Ascending aorta (tissue), 2 donors: ENCODE measurements around the gene CCDC148. TPM values are rescaled to one million over a fixed set of nuclear protein-coding genes. Genes with fewer than 3 reads are reported as not detected.

ENCODE experiments used
- DNase-seq, 2 donors: peaks; one replicate each; pipeline ENCODE4 v3.0.0-alpha.2; 2019; ENCODE audit warnings: low spot score in 2 of 2
- H3K27ac ChIP-seq, 2 donors: fragments of 200-600 bp; sonication (generic); one replicate each; pipeline ENCODE4 v1.5.1; 2016 to 2017; ENCODE audit warnings: mild to moderate bottlenecking in 1 of 2
- H3K27me3 ChIP-seq: fragments of 200-600 bp; sonication (generic); one replicate; pipeline ENCODE4 v1.5.1; 2017
- H3K36me3 ChIP-seq, 2 donors: fragments of 200-600 bp; sonication (generic); one replicate each; pipeline ENCODE4 v1.5.1; 2016
- H3K4me1 ChIP-seq, 2 donors: fragments of 200-600 bp; sonication (generic); one replicate each; pipeline ENCODE4 v1.5.1; 2016 to 2017; ENCODE audit warnings: mild to moderate bottlenecking in 1 of 2
- H3K4me3 ChIP-seq, 2 donors: fragments of 200-600 bp; sonication (generic); one replicate each; pipeline ENCODE4 v1.5.1; 2016 to 2017; ENCODE audit warnings: mild to moderate bottlenecking in 1 of 2
- H3K9me3 ChIP-seq, 2 donors: fragments of 200-600 bp; sonication (generic); one replicate each; pipeline ENCODE4 v1.5.1; 2016
- CTCF ChIP-seq, 3 experiments: fragments of 200-600 bp in 2 of 3; fragments of 450-650 bp in 1 of 3; sonication (generic) in 2 of 3; IDR thresholded peaks; one replicate each; pipeline ENCODE4 v1.5.1; 2016 to 2019; ENCODE audit warnings: antibody characterized with exemption in 3 of 3, mild to moderate bottlenecking in 1 of 3, moderate library complexity in 1 of 3
- intact Hi-C: fragments of 100-400 bp; cut with DNase I; formaldehyde crosslinking; loops from one replicate; pipeline ENCODE4 v1.15.1; 2023
- total RNA-seq: library from RNA; depleted of rRNA; stranded (reverse); fragments of >200 nt; gene quantifications from one replicate; pipeline ENCODE4 v1.1.0, GENCODE V29; 2016

CCDC148 gene
- total RNA-seq, 1 donor from 2014 or later = not detected

GRCh38 chr2:158500333-158500732 is 43.8 kb upstream of the CCDC148 start:
- no peak for TF ChIP-seq CTCF (IDR thresholded peaks at IDR 0.05)
- Histone ChIP-seq H3K4me1 (no peaks in the 10 kb centered on the region), H3K27me3 (no peaks in the 10 kb centered on the region), H3K9me3 (no peaks in the 10 kb centered on the region), H3K27ac (no peak overlapping the region), H3K4me3 (no peak overlapping the region), H3K36me3 (no peaks in the 10 kb centered on the region)
- intact Hi-C loops = no loop called here
- no peak for DNase-seq

- no peaks in the 10 kb centered on the region for H3K4me1 ChIP-seq
- no peak for DNase-seq
These were observed 42.8 kb upstream of the CCDC148 start for GRCh38 chr2:158499383-158499782.

GRCh38 chr2:158498749-158499136 is 42.2 kb upstream of the CCDC148 start:
- Histone ChIP-seq H3K36me3 (no peaks in the 10 kb centered on the region), H3K27ac (no peak overlapping the region), H3K4me1 (no peaks in the 10 kb centered on the region), H3K9me3 (no peaks in the 10 kb centered on the region), H3K4me3 (no peak overlapping the region), H3K27me3 (no peaks in the 10 kb centered on the region)
- no peak for TF ChIP-seq CTCF (IDR thresholded peaks at IDR 0.05)
- DNase-seq = no peak
- intact Hi-C loops = no loop called here

More at GRCh38 chr2:158499383-158499782, 42.8 kb upstream of the CCDC148 start:
- intact Hi-C loops = no loop called here
- no peak for TF ChIP-seq CTCF (IDR thresholded peaks at IDR 0.05)
- Histone ChIP-seq H3K36me3 (no peaks in the 10 kb centered on the region), H3K27ac (no peak overlapping the region), H3K27me3 (no peaks in the 10 kb centered on the region), H3K9me3 (no peaks in the 10 kb centered on the region), H3K4me3 (no peak overlapping the region)

- H3K27me3 ChIP-seq = no peaks in the 10 kb centered on the region
- no peak overlapping the region for H3K27ac ChIP-seq
- DNase-seq = no peak
- no peaks in the 10 kb centered on the region for H3K36me3 ChIP-seq
- H3K4me3 ChIP-seq = no peak overlapping the region
- intact Hi-C loops = no loop called here
- TF ChIP-seq CTCF (IDR thresholded peaks at IDR 0.05) = no peak
- no peaks in the 10 kb centered on the region for H3K9me3 ChIP-seq
- H3K4me1 ChIP-seq = no peaks in the 10 kb centered on the region
These were observed 41.6 kb upstream of the CCDC148 start for GRCh38 chr2:158498043-158498748.

GRCh38 chr2:158497486-158497885 is 40.9 kb upstream of the CCDC148 start:
- no peaks in the 10 kb centered on the region for H3K9me3 ChIP-seq
- intact Hi-C loops = no loop called here
- H3K36me3 ChIP-seq = no peaks in the 10 kb centered on the region
- H3K4me1 ChIP-seq = no peaks in the 10 kb centered on the region
- no peak for DNase-seq
- no peak overlapping the region for H3K27ac ChIP-seq
- no peaks in the 10 kb centered on the region for H3K27me3 ChIP-seq
- TF ChIP-seq CTCF (IDR thresholded peaks at IDR 0.05) = no peak
- H3K4me3 ChIP-seq = no peak overlapping the region

- no peak for TF ChIP-seq CTCF (IDR thresholded peaks at IDR 0.05)
- no peaks in the 10 kb centered on the region for H3K9me3 ChIP-seq
- intact Hi-C loops = no loop called here
- H3K4me1 ChIP-seq = no peaks in the 10 kb centered on the region
- H3K4me3 ChIP-seq = no peak overlapping the region
- H3K27me3 ChIP-seq = no peaks in the 10 kb centered on the region
- no peak overlapping the region for H3K27ac ChIP-seq
- no peaks in the 10 kb centered on the region for H3K36me3 ChIP-seq
- no peak for DNase-seq
These were observed 40.4 kb upstream of the CCDC148 start for GRCh38 chr2:158496986-158497385.
